PC-3 (cell line): Measurements from ENCODE around the gene PHF21B.

Experiments used
- CTCF ChIP-seq: fragments of 300-600 bp; sonication (generic); conservative IDR thresholded peaks from 2 replicates; pipeline ENCODE4 v1.5.1; 2017; ENCODE audit warnings: antibody characterized with exemption, low read depth, mild to moderate bottlenecking, low read length
- EZH2 ChIP-seq: fragments of 300-600 bp; sonication (generic); IDR thresholded peaks from one replicate; pipeline ENCODE4 v1.6.1; 2017; ENCODE audit warnings: antibody characterized with exemption, mild to moderate bottlenecking, low read length; ENCODE audit not compliant: unreplicated experiment
- EZH2phosphoT487 ChIP-seq: fragments of 300-600 bp; sonication (generic); IDR thresholded peaks from 2 replicates; pipeline ENCODE4 v1.6.1; 2018; ENCODE audit warnings: mild to moderate bottlenecking, antibody characterized with exemption, low read length, borderline replicate concordance

DNA sequence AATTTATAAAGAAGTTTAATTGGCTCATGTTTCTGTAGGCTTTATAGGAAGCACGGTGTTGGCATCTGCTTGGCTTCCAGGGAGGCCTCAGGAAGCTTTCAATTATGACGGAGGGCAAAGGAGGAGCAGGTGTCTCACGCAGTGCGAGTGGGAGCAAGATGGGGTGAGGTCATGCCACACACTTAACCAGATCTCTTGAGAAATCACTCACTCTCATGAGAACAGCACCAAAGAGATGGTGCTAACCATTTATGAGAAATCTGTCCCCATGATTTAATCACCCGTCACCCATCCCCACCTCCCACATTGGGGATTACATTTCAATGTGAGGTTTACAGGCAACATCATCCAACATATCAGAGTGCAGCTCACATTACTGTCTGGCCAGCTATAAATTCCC is 153.9 kb downstream of the PHF21B start:
- no peak for TF ChIP-seq CTCF
- TF ChIP-seq EZH2, result no peak
- TF ChIP-seq EZH2phosphoT487, result no peak
